GM19240 (cell line): ENCODE results near the gene LAMA5.

ENCODE experiments used
- DNase-seq: peaks from one replicate; pipeline ENCODE4 v3.0.0; 2011; ENCODE audit warnings: low spot score; ENCODE audit not compliant: insufficient read length

The LAMA5 gene

DNA sequence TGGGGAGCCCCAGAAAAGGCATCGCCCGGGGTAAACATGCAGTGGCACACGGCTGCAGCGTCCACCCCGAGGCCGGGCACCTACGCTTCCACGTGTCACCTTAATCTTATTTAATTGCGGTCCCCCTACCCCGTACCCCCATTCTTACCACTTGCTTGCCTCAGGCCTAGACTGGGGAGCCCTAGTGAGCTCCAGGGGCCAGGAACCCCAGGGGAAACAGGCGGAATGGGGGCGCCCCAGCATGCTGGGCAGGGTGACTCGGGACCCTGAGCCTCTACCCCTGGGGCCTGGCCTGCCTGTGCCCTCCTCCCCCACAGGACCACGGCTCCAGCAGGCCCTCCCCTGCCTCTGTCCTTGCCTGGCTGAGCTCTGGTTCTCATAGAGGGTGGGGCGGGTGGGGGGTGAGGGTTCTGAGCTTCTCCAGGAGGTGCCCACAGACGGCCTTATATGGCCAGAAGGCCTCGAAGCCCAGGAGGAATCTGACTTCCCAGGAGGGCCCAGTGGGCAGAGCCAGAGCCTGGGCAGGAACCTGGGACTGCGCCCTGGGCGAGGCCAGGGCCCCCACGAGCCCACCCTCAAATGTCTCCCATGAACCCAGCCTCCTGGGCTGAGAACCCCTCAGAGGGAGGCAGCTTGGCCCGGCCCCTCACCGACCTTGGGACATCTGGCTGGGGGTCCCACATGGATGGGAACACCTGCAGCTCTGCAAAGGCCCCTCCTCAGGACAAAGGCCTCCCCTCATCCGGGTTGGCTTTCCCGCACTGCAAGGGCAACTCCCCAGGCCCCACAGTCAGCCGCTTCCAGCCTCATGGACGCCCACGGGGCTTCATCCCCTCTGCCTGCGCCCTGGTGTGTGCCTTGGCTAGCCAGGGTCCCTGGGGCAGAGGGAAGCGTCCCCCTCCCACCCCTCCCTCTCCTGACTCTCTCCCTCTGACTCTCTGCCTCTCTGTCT lies 5.2 kb upstream of the LAMA5 start:
- DNase-seq: no peak

DNA sequence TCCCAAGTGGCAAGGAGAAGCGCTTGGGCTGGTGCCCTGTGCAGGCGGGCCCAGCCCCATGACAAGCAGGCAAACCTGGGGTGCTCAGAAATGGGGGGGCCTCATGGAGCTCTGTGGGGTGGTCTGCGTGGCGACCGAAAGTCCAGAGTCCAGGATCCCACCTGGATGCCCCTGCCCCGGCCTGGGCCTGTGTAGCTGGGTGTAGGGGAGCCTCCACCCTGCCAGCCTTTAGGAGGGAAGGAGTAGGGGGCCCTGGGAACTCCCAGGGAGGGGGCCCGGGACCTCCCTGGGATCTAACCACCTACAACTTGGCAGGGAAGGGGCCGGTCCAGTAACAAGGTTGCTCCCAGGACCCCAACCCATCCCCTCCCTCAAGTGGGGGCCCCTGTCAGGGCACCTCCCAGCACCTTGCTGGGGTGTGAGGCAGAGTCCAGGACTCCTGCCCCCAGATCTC lies 4.5 kb upstream of the LAMA5 start:
- DNase-seq: no peak

DNA sequence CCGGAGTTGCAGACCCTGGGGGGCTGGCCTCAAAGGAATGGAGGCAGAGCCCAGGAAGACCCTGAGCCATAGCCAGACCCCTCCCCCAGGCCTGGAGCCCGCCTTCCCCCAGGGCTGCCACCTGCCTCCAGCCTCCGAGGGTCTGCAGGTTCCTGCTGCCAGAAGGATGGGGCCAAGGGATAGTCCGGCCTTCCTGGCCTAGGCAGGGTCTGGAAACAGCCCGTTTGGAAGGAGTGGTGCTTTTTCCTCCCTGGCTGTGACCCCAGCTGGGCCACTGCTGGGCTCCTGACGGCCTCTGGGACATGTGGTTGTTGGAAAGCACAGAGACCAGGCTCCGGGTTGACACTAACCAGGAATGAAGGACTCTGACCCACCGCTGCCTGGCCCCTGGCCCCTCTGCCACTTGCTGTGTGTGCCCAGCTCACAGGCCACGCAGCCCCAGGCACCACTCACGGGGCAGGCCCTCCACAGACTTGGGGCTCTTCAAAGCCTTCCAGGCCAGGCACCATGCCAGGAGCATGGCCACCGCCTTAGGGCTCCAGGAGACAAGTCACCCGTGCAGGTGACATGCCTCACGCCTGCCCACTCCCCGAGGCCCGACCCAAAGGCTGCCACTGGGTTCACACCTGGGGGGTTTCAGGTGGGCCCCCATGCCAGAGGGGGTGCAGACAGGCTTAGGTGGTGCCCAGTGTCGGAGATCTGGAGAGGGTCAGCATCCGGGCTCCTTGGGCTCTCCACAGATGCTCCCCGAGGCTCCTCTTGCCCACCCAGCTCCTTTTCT lies 3.9 kb upstream of the LAMA5 start:
- no peak for DNase-seq

DNA sequence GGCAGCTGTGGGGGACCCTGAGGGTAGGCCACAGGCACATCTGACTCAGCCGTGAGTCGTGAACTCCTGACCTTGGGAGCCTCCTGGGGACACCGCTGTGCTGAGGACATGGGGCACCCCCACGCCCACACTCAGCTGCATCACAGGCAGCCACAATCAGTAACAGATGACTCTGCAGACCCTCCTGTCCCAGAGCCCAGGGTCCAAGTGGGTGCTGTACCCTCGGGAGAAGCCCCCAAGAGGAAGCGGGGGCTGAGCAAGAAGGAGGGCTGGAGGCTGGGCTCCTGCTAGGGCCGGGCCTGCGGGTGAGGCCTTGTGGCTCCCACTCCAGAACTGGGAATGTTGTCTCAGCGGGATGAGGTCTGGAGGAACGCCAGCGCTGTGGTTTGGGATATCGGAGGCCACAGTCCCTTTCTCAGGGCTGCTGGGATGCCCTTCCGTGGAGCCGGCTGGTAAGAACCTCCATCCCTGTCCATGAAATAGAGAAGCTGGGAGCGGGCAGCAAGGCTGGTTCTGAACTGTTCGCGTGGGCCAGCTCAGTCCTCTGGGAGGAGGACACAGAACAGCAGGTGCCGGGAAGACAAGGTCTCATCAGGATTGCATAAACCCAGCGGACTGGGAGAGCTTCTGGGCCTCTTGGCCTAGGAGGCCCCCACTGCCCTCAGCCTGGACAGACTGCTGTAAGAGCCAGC lies 3.1 kb upstream of the LAMA5 start:
- no peak for DNase-seq

DNA sequence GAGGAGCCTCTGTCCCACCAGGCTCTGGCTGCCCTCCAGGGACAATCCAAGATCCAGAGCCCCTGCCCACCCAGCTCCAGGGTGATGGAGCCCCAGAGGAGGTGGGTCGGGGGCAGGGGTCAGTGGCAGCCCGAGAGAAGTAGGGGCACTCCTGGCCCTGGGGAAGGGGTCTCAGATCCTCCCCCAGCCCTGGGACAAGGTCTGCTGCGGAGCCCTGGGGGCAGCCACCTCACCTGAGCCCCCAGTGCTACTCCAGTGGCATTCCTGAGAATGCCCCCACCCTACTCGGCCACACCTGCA lies 2.7 kb upstream of the LAMA5 start:
- no peak for DNase-seq

DNA sequence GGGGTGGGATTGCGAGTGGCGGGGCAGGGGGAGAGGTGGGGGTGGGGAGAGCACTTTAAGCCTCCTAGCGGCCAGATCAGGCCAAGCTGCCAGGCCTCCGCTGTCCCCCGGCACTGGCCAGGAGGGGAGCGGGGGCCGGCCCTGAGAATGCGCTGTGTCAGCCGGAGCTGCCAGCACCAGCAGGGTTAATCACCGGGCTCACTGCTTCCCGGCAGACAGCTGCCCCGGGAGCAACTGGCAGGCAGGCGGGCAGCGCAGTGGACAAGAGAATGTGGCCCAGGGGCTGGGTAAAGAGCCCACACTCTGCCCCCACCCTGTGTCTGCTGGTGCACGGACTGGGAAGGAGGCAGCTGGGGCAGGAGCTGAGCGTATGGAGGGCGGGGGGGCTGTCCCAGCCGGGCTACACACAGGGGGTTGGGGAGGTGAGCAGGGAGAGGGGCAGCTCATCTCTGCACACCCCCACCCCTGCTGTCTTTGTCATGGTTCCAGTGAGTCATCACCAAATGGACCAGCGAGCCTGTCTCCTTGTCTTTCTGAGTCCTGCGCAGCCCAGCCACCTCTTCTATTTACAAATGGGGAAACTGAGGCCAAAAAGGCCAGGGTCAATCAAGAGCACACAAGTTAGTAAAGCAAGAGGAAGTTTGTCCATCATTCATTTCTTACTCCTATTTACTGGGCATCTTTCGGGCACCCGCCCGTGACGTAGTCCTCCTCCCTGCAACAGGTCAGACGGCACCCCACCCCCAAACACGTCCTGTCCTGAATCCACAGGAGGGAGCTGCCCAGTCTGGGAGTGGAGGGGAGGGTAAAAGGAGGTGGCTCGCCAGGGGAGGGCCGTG lies 2.1 kb upstream of the LAMA5 start:
- DNase-seq: no peak

DNA sequence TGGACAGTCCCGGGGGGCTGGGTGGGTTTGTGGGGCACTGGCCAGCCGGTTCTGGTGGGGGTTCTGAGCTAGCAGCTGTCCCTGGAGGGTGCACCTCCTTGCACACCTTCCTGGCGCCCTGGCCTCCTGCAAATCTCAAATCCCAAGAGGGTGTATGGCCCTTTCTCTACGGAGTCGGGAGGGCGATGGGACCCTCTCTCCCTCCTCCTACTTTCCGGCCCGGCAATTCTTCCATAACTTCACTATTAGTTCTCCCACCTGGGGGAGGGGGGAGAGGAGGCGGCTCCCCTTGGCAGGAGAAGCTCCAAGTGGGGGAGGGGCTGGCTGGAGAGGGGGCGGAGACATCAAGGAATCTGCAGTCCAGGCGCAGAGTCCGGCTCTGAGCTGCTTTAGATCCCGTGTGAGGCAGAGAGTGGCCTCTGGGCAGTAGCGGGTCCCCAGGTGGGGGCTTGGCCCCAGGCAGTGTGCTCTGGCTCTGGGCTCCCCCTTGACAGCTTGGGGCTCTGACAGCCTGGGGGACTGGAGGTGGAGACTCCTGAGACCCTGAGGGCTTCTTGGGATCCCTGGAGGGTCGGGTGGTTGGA lies 1.4 kb upstream of the LAMA5 start:
- DNase-seq: no peak

DNA sequence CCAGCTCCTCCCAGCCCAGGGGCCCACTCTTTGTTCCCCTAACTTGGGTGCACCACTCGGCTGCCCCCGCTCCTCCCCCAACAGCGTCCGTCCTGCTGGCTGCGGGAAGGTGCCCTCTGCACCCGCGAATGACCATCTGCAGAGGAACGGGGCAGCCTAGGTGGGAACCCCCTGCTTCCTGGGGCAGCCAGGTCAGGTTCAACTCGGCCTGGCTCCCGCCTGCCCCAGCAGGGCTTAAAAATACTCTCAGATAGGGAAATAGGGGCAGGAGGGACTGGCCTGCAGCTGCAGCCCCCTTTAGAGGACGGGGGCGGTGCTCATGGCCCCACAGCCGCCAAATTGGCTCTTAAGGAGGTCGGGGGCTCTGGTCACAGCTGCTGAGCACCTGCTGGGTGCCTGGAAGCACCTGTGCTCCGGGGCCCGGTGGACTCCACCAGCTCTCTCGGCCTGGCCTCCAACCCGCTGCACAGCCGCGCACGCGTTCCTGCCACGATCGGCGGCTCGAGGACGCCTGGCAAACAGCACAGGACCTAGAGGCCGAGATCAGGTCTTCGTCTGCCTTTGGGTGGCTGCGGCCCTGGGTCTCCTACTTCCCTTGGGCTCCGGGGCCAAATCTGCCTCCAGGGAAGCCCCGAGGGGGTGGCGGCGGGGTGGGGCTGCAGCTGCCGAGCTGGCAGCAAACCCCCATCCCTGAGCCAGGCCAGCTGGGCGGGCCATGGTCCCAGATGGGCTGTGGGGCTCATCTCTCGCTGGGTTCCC lies 700 bp upstream of the LAMA5 start:
- no peak for DNase-seq

DNA sequence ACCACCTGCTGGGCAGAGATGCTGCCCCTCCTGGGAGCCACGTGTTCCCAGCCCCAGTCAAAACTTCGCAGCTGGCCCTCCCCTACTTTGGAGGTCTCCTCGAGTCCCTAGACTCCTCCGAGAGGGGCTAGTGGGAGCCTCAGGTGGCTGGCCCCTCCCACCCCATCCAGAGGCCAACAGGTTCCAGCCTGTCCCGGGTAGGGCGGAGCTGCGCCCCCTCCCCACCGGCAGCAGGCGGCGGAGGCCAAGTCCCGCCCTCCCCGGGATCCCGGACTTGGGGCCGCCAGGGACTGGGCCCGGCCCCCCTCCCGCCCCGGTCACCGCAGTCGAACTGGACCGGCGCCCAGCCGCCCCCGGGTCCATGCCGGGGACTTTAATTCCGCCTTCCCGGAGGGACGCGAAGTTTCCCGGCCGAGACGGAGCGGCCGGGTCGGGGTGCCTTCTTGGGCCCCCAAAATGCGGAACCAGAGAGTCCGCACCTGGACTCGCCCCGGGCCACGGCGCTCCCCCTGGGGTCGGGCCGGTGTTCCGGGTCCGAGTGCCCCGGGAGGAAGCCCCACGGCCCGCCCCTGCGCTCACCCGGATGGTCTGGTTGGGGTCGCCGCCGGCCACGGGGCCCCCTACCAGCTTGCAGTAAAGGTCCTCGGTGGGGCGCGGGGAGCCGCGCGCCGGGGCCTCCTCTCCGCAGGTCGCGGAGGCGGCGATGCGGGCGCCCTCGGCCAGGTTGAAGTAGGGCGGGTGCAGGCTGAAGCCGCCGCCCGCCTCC lies 559 bp downstream of the LAMA5 start:
- no peak for DNase-seq

DNA sequence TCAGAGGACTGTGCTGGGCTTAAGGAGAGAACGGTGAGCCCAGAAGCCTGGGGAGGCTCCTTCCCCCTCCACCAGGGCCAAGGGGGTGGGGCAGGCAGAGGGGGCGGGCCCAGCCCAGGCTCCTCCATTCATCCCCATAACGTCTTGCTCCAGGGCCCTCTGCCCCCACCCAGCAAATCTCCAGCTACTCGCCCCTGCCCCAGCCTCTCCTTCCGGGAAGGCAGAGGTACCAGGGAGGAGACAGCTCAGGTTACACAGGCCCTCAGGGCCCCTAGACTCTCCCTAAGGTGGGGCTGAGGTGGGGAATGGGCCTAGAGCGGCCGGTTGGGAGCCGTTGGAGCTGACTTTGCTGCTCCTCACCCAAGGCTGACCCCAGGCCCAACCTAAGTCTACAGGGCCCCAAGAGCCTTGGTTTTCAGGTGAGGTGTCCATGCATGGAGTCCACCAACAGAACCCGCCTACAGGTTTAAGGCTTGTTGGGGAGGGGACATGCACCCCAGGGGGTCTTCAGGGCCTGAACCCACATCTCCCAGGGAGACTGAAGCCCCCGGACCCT lies 1.2 kb downstream of the LAMA5 start:
- no peak for DNase-seq

DNA sequence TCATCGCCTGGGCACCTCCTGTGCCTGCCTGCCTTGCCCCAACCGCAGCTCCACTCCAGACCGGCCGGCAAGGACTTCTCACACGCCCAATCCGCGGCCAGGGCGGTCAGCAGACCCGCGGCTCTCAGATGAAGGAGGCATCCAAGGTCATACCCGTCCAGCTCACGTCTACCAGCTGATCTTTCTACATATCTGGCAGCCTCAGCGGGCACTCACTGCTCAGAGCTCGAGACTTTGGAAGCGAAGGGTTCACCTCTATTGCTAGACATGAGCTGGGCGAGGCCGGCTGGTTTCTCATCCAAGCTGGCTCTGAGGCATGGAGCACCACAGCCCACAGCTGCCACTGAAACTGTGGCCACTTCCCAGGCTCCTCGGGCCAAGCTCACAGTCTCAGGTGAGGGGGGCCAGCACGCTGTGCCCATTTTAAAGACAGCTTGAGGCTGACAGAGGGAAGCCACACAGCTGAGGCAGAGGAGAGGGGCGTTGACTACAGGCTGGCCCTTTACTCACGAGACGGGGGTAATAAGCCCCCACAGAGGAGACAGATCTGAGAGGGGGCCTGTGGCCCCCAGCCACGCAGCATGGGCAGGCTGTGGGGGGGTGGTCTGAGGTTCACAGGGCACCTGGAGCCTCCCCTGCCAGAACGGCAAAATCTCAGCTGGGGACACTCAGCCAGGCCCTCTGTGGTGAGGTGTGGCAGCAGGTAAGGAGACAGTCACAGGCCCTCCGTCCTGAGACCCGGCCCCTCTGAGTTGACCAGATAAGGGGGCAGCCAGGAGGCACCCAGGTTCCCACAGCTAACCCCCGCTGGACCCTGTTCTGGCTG lies 2.0 kb downstream of the LAMA5 start:
- DNase-seq: no peak

DNA sequence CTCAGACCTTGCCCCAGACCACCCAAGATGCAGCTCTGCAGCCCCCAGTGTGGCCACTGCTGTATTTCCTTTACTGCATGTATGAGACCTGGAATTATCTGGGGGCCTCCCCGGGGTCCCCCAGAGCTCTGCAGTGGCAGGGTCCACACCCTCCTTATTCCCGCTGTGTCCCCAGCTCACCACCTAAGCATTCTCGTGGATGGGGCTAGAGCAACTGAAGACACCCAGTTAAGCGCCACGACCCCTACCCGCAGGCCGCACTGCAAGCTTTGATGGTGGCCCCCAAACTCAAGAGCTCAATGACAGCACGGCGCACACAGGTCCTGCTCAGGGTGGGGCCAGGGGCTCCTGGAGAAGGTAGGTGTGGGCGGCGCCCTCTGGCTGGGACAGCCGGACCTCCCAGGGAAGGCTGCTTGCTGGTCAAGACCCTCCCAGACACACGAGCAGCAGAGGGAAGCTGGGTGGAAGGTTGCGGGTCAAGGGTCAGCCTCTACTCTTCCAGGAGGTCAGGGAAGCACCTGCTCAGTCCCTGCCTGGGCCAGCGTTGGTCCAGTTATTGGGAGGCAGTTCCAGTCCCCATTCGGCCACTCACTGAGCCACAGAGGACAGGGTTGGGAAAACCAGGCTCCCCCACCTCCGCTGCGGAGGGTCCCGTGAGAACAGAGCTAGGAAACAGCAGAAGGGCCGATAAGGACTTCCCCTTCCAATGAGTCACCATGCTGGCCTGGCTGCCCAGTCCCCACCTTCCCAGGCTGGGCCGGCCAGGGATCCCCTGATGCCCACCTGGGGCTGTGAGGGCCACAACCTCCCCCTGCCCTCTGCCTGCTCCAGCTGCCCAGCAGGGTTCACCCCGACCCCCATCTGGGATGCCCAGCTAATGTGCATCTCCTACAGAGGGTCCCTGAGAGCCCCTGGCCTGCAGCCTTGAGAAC lies 2.9 kb downstream of the LAMA5 start:
- DNase-seq: no peak

DNA sequence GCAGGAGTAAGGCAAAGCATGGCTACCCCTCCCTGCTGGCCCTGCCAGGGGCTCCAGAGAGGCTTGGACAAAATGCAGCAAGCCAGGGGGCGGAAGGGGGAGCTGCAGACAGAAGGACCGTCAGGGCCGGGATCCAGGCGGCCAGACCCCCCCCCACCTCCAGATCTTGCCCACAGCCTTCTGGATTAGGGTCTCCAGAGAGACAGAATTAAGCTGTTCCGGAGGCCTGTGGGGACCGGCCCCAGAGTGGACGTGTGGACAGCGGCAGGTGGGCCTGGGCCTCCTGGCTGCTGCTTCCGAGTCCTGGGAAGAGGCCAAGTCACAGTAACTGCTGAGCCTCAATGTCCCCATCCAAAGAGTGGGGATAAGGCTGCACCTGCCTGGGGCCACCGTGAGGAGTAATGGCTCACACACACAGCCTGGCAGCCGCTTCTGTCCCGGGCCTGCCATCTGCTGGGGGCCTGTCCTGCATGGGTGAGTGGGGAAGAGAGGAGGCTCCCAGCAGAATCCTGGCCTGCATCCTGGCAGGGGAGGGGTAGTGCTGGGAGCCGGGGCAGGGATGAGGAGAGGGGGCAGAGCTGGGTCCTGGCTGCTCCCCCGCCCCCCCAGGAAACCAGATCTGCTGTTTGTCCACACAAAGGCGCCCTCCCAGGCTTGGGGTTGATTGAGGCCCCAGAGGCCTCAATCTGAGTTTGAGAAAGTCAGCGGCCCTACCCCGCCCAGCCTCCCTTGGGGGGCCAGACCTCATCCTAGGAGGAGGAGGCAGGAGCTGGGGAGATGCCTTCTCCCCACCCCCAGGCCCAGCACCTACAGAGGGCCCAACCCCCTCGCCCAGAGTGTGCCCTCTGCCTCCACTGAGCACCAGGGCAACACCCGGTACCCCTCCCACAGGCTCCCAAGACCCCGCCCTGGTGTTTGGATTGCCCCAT lies 3.9 kb downstream of the LAMA5 start:
- DNase-seq: no peak

DNA sequence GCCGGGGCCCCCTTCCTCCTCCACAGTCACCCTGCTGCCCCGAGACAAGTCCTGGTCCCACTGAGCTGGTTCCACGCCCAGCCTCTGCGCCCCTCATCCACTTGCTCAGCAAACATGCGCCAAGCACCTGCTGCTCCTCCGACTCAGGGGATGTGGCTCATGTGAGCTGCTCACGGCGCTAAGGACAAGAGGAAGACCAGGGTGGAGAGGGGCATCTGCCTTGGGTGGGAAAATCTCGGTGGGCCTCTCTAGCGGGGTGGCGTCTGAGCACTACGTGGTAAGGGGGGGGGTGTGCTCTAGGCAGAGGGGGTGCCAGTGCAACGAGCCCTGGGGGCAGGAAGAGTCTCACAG lies 4.5 kb downstream of the LAMA5 start:
- DNase-seq: no peak

DNA sequence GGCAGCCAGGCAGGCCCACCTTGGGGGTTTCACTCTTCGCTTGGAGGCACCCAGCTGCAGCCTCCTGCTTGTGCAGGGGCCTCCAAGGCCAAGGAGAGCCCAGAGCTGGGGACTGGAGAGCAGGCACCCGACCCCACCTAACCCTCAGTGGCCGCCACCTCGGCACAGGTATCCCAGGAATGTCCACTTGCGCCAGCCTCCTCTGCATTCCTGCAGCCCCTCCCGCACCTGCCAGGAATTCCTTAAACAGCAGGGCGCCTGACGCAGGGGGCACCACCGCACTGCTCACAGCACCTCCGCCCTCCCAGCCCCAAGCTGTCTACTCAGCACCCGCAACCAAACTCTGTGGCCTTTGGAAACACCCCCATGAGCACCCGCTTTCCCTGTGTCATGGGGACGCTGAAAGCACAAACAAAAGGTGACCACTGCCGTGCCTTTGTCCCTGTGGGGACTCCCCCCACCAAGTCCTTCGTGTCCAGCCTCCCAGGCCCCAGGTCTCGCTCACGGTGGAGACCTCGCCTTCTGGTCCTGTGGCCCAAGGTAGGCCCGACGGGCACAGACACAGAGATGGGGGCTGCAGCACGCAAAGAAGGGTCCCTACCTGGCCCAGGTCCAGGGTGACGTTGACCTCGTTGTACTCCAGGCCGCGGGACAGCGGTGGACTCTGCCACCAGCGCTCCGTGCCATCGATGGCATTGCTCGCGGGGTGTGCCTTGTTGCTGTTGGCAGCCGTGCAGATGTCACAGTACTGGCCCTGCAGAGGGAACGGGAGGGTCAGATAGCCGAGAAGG lies 5.1 kb downstream of the LAMA5 start:
- no peak for DNase-seq
